ENCODE results near the gene MOSMO.

Gene MOSMO

GRCh38 chr16:22132801-22133200, 124.9 kb downstream of the MOSMO start:
- Histone ChIP-seq H3K4me1 (ENCODE audit: insufficient read depth, insufficient read length) (peaks cover 1% of the 10 kb centered on the region), H3K4me3 (ENCODE audit: insufficient read length, low read depth) (no peak overlapping the region), H3K27me3 (ENCODE audit: insufficient read depth, insufficient read length) (no peaks in the 10 kb centered on the region), H3K9ac (ENCODE audit: insufficient read length, low read depth) (peak overlapping the region; percentile 26), H3K36me3 (ENCODE audit: insufficient read depth, insufficient read length, low read length) (no peaks in the 10 kb centered on the region), H3K9me3 (ENCODE audit: insufficient read depth, low read length) (no peaks in the 10 kb centered on the region)
- no peak for DNase-seq (ENCODE audit: low read depth, low spot score)
- no peak for TF ChIP-seq YY1 (IDR thresholded peaks at IDR 0.05; ENCODE audit: insufficient read depth, insufficient read length)
- no peak for TF ChIP-seq SUZ12 (IDR thresholded peaks at IDR 0.05; ENCODE audit: extremely low read depth, insufficient read depth, insufficient read length)
- no peak for TF ChIP-seq ZNF274 (IDR thresholded peaks at IDR 0.05; ENCODE audit: low read depth, low read length)
